ENCODE measurements around the gene HOXD13. TPM values are rescaled to one million over a fixed set of nuclear protein-coding genes. Genes with fewer than 3 reads are reported as not detected.
A peak's percentile ranks its signal among the peaks of the same experiment; 100 is the strongest.

Gene HOXD13
- total and polyA plus RNA-seq, 2 of the 8 experiments (the other 6 are each of a cell fraction or from before 2014, with no cell fraction given), result not detected

GRCh38 chr2:176115883-176116813 is 23.6 kb downstream of the HOXD13 start, which contains the start of gene HOXD10 (continued):
- TF ChIP-seq USF2 (IDR thresholded peaks at IDR 0.05; ENCODE audit: low read length) (peak; percentile 93), NANOG (IDR thresholded peaks at IDR 0.05; ENCODE audit: insufficient read depth, low read depth, low read length, poor library complexity, severe bottlenecking) (no peak), POLR2A (IDR thresholded peaks at IDR 0.05; ENCODE audit: control extremely low read depth in 1 of 2, low read depth in 2 of 2, low read length in 2 of 2) (no peak), SP2 (IDR thresholded peaks at IDR 0.05; ENCODE audit: low read length) (no peak), ATF3 (IDR thresholded peaks at IDR 0.05; ENCODE audit: insufficient read depth, low read depth, low read length) (peak; percentile 80), TAF1 (IDR thresholded peaks at IDR 0.05; ENCODE audit: low read depth, low read length) (no peak), SIRT6 (IDR thresholded peaks at IDR 0.05; ENCODE audit: low read length) (no peak), BACH1 (IDR thresholded peaks at IDR 0.05; ENCODE audit: low read length) (no peak), MAX (IDR thresholded peaks at IDR 0.05) (peak; percentile 90), SP4 (IDR thresholded peaks at IDR 0.05; ENCODE audit: low read length) (no peak), SIX5 (IDR thresholded peaks at IDR 0.05; ENCODE audit: low read depth, low read length) (no peak), JUN (IDR thresholded peaks at IDR 0.05; ENCODE audit: low read depth, low read length) (no peak), SP1 (IDR thresholded peaks at IDR 0.05; ENCODE audit: low read depth, low read length) (no peak), GTF2F1 (IDR thresholded peaks at IDR 0.05; ENCODE audit: borderline replicate concordance, low read depth, low read length) (no peak), SAP30 (IDR thresholded peaks at IDR 0.05; ENCODE audit: insufficient read depth, insufficient replicate concordance, low read length) (no peak), CTBP2 (IDR thresholded peaks at IDR 0.05; ENCODE audit: borderline replicate concordance, insufficient read depth, insufficient read length, low read length) (no peak), TCF12 (IDR thresholded peaks at IDR 0.05; ENCODE audit: low read depth, low read length) (no peak), JUND (IDR thresholded peaks at IDR 0.05; ENCODE audit: low read length) (no peak), RFX5 (IDR thresholded peaks at IDR 0.05; ENCODE audit: borderline replicate concordance, low read depth, low read length) (no peak), ATF2 (IDR thresholded peaks at IDR 0.05; ENCODE audit: low read length) (no peak), MAFK (IDR thresholded peaks at IDR 0.05; ENCODE audit: low read depth, low read length) (no peak), KDM5A (IDR thresholded peaks at IDR 0.05; ENCODE audit: low read length) (no peak)

All from H1 (cell line).